Liver (tissue), 9 donors: Measurements from ENCODE around the gene ATXN7L1. TPM values are rescaled to one million over a fixed set of nuclear protein-coding genes. Genes with fewer than 3 reads are reported as not detected.

Experiments
- DNase-seq: peaks from one replicate; pipeline ENCODE4 v3.0.0-alpha.2; 2017; ENCODE audit warnings: low spot score
- H3K27ac ChIP-seq, 2 donors: one replicate each; pipeline ENCODE4 v1.7.0; 2013; ENCODE audit warnings: inconsistent platforms in 2 of 2, low read length in 2 of 2, control low read depth in 1 of 2, low read depth in 1 of 2, mild to moderate bottlenecking in 1 of 2
- H3K27me3 ChIP-seq, 4 donors: one replicate each; pipeline versions ENCODE4 v1.6.1 to v1.7.0; 2013; ENCODE audit warnings: low read length in 3 of 4, inconsistent platforms in 1 of 4, mild to moderate bottlenecking in 1 of 4, moderate library complexity in 1 of 4; ENCODE audit not compliant: control insufficient read depth in 4 of 4, insufficient read depth in 4 of 4
- H3K36me3 ChIP-seq, 4 donors: one replicate each; pipeline versions ENCODE4 v1.6.1 to v1.7.0; 2013; ENCODE audit warnings: low read length in 3 of 4, mild to moderate bottlenecking in 3 of 4, low read depth in 1 of 4, moderate library complexity in 1 of 4; ENCODE audit not compliant: control insufficient read depth in 4 of 4, insufficient read depth in 3 of 4
- H3K4me1 ChIP-seq, 4 donors: one replicate each; pipeline versions ENCODE4 v1.6.1 to v1.7.0; 2013; ENCODE audit warnings: low read length in 3 of 4, mild to moderate bottlenecking in 3 of 4, moderate library complexity in 1 of 4; ENCODE audit not compliant: control insufficient read depth in 4 of 4, insufficient read depth in 4 of 4
- H3K4me3 ChIP-seq, 3 donors: one replicate each; pipeline versions ENCODE4 v1.6.1 to v1.7.0; 2013; ENCODE audit warnings: low read length in 3 of 3, control low read depth in 1 of 3, low read depth in 1 of 3, mild to moderate bottlenecking in 1 of 3
- H3K9ac ChIP-seq, 2 donors: one replicate each; pipeline ENCODE4 v1.7.0; 2013; ENCODE audit warnings: low read length in 2 of 2, mild to moderate bottlenecking in 2 of 2, moderate library complexity in 2 of 2, control low read depth in 1 of 2, low read depth in 1 of 2
- H3K9me3 ChIP-seq, 4 donors: one replicate each; pipeline versions ENCODE4 v1.6.1 to v1.7.0; 2013; ENCODE audit warnings: low read length in 3 of 4; ENCODE audit not compliant: control insufficient read depth in 4 of 4
- EGR1 ChIP-seq, 2 donors: IDR thresholded peaks; 2 replicates each; pipeline ENCODE4 v1.6.1; 2016 to 2018; ENCODE audit warnings: antibody characterized with exemption in 2 of 2, low read depth in 2 of 2
- FOXA1 ChIP-seq: IDR thresholded peaks from 2 replicates; pipeline ENCODE4 v1.6.1; 2016; ENCODE audit warnings: antibody characterized with exemption
- GABPA ChIP-seq, 2 donors: IDR thresholded peaks in 1 of 2; conservative IDR thresholded peaks in 1 of 2; 2 replicates each; pipeline ENCODE4 v1.6.1; 2016; ENCODE audit warnings: antibody characterized with exemption in 2 of 2, mild to moderate bottlenecking in 1 of 2, moderate library complexity in 1 of 2
- HNF4A ChIP-seq, 2 donors: conservative IDR thresholded peaks; 2 replicates each; pipeline ENCODE4 v1.6.1; 2016; ENCODE audit warnings: antibody characterized with exemption in 2 of 2, mild to moderate bottlenecking in 2 of 2
- JUND ChIP-seq, 2 donors: IDR thresholded peaks; 2 replicates each; pipeline ENCODE4 v1.6.1; 2016; ENCODE audit warnings: antibody characterized with exemption in 2 of 2
- MAX ChIP-seq: IDR thresholded peaks from 2 replicates; pipeline ENCODE4 v1.6.1; 2016; ENCODE audit warnings: antibody characterized with exemption
- RAD21 ChIP-seq, 2 donors: IDR thresholded peaks; 2 replicates each; pipeline ENCODE4 v1.6.1; 2016; ENCODE audit warnings: antibody characterized with exemption in 2 of 2, mild to moderate bottlenecking in 2 of 2
- REST ChIP-seq: IDR thresholded peaks from 2 replicates; pipeline ENCODE4 v1.6.1; 2016; ENCODE audit warnings: antibody characterized with exemption, mild to moderate bottlenecking
- RXRA ChIP-seq, 2 donors: IDR thresholded peaks; 2 replicates each; pipeline ENCODE4 v1.6.1; 2017 to 2018; ENCODE audit warnings: antibody characterized with exemption in 2 of 2, mild to moderate bottlenecking in 1 of 2
- SP1 ChIP-seq: IDR thresholded peaks from 2 replicates; pipeline ENCODE4 v1.6.1; 2018; ENCODE audit warnings: antibody characterized with exemption, mild to moderate bottlenecking
- TAF1 ChIP-seq: conservative IDR thresholded peaks from 2 replicates; pipeline ENCODE4 v1.6.1; 2016; ENCODE audit warnings: antibody characterized with exemption, mild to moderate bottlenecking
- YY1 ChIP-seq: IDR thresholded peaks from 2 replicates; pipeline ENCODE4 v1.6.1; 2016; ENCODE audit warnings: antibody characterized with exemption, mild to moderate bottlenecking
- ZBTB33 ChIP-seq: IDR thresholded peaks from 2 replicates; pipeline ENCODE4 v1.6.1; 2016; ENCODE audit warnings: antibody characterized with exemption
- WGBS: extraction: QIAGEN DNeasy Blood & Tissue Kit; methylation state at CpG from one replicate; pipeline ENCODE4 v1.1.7; 2013; 5-methylcytosine and 5-hydroxymethylcytosine counted together
- polyA plus RNA-seq, 2 donors: library from polyadenylated mRNA; stranded (reverse) in 1 of 2; unstranded in 1 of 2; fragments of 200-250 nt in 1 of 2; fragments of >200 nt in 1 of 2; fragmentation: Nextera tagmentation in 1 of 2; extraction: Ambion mirVana in 1 of 2; gene quantifications; one replicate each; pipeline versions ENCODE4 v1.2.1 to v1.2.3, GENCODE V29; 2013 to 2015
- total RNA-seq, 2 donors: library from RNA; depleted of rRNA; stranded (reverse); fragments of >200 nt; gene quantifications; one replicate each; pipeline ENCODE4 v1.2.3, GENCODE V29; 2014
- TF ChIP-seq, protein P1 (sequence below): fragments of 150-350 bp; IDR thresholded peaks from 2 replicates; pipeline ENCODE4 v1.5.1; 2017; ENCODE audit warnings: improper control_type of control experiment, low read depth, low read length; ENCODE audit not compliant: missing input control
- donor health status: healthy.
- donor health status: healthy.
- donor health status: healthy.
- donor health status: healthy.
- donor health status: healthy.

Gene ATXN7L1
- total and polyA plus RNA-seq, 4 donors: 2.1 to 7.4 (median 5.3) TPM

- TF ChIP-seq, protein P1, sequence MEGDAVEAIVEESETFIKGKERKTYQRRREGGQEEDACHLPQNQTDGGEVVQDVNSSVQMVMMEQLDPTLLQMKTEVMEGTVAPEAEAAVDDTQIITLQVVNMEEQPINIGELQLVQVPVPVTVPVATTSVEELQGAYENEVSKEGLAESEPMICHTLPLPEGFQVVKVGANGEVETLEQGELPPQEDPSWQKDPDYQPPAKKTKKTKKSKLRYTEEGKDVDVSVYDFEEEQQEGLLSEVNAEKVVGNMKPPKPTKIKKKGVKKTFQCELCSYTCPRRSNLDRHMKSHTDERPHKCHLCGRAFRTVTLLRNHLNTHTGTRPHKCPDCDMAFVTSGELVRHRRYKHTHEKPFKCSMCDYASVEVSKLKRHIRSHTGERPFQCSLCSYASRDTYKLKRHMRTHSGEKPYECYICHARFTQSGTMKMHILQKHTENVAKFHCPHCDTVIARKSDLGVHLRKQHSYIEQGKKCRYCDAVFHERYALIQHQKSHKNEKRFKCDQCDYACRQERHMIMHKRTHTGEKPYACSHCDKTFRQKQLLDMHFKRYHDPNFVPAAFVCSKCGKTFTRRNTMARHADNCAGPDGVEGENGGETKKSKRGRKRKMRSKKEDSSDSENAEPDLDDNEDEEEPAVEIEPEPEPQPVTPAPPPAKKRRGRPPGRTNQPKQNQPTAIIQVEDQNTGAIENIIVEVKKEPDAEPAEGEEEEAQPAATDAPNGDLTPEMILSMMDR: no peak
- no peak for TF ChIP-seq YY1
Observed at GRCh38 chr7:105835441-105835840, 41.0 kb downstream of the ATXN7L1 start (continued).

GRCh38 chr7:105831824-105832535 is 44.4 kb downstream of the ATXN7L1 start:
- Histone ChIP-seq H3K4me1 (peaks cover 0 to 10% (median 4%) of the 10 kb centered on the region in 4 donors), H3K27me3 (no peaks in the 10 kb centered on the region), H3K9me3 (no peaks in the 10 kb centered on the region), H3K4me3 (no peak overlapping the region), H3K36me3 (no peaks in the 10 kb centered on the region), H3K9ac (no peak overlapping the region), H3K27ac (no peak overlapping the region)
- no peak for DNase-seq
- TF ChIP-seq REST: no peak
- TF ChIP-seq JUND (IDR thresholded peaks at IDR 0.05): no peak
- TF ChIP-seq RAD21 (IDR thresholded peaks at IDR 0.05): no peak
- TF ChIP-seq TAF1: no peak
- no peak for TF ChIP-seq EGR1 (IDR thresholded peaks at IDR 0.05; ENCODE audit: low read depth in 2 of 2)
- TF ChIP-seq MAX: no peak
- TF ChIP-seq SP1: no peak
- no peak for TF ChIP-seq GABPA (IDR thresholded peaks at IDR 0.05 in 1 of 2, conservative IDR thresholded peaks at IDR 0.05 in 1 of 2)
- TF ChIP-seq HNF4A (conservative IDR thresholded peaks at IDR 0.05): no peak
- TF ChIP-seq ZBTB33: no peak
- no peak for TF ChIP-seq FOXA1
- TF ChIP-seq RXRA (IDR thresholded peaks at IDR 0.05): no peak
- 96% methylated on average over 4 of the region's 4 CpGs for WGBS
